ENCODE data around the gene KCTD8.

DNA sequence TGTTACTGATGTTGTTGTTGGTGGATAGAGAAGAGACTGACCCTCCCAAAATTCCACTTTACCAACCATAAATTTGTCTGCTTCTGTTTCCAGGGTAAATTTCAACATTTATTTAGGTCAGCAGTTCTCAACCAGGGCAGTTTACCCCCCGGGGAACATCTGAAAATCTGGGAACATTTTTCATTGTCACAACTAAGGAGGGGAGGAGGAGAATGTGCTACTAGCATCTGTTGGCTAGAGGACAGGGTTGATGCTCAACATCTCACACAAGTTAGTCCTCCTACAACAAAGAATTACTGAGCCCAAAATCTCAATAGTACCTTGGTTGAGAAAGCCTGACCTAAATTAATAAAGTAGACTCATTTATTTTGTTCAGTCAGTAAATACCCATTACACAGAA is 25.7 kb downstream of the KCTD8 start:
- no peak for TF ChIP-seq CTCF (IDR thresholded peaks at IDR 0.05; ENCODE audit: low read length)
- TF ChIP-seq EZH2 (optimal IDR thresholded peaks at IDR 0.05; ENCODE audit: low read depth, low read length), result no peak
- no peak for TF ChIP-seq EZH2phosphoT487 (IDR thresholded peaks at IDR 0.05; ENCODE audit: low read length)

All from MM.1S (cell line).